ENCODE results near the gene EFEMP2. TPM values are rescaled to one million over a fixed set of nuclear protein-coding genes. Genes with fewer than 3 reads are reported as not detected.

The EFEMP2 gene
- total RNA-seq, 2 experiments from 2014 or later, result 7.2 to 7.6 TPM

DNA sequence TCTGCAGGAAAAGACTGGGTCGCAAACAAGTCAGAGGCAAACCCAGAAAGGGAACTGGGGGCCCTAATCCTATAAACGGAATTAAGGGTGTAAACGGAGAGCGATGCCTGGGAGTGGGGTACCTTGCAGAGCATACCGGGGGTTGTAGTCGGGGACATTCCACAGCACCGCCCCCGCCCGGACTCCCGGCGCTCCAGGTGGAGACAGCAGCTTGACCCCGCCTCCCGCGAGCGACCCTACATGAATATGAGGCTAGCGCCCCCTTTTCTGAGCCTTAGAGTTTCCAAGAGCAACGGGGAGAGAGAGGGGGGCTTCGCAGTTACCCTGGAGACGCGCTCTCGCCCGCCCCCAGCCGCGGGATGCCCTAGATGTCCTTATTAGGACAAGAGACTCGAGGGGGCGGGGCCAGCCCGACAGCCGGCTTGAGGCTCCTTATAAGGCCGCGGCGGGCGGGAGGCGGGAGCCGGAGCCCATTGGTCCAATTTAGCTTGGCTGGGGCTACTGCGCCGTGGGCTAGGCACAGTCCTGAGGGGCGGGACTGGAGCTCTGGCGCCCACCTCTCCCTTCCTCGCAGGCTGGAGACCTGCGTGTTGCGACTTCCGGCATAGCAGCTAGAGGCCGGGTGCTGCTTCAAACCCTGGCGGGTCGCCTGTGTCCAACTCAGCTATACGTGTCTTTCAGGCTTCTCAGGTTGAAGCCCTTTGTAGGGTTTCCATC is 13.3 kb downstream of the EFEMP2 start:
- CTCF ChIA-PET (ENCODE audit: unreplicated experiment), result interaction anchor here (0.7 to 2.0 kb wide), 6 partner anchors 11 to 34 kb away, joined by 3 to 17 read pairs (median 4); partner anchors contain the start of genes CCDC85B and FIBP

DNA sequence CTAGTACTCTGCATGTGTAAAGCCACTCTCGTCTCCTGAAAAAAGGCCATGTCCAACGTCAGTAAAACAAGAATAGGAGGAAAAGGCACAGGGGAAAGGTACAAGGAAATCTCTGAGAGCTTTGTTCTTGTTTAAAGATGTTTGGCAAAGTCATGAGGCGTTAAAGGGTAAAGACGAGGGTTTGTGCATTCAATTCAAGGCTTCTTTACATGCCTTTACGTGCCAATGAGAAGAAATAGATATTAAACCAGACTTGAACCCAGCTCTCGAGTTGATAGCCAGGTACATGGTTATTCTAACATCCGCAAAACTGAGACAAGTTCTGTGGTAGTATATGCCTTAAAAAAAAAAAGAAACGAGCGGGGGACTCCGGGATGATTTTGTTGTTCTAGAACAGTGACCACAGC is 13.9 kb downstream of the EFEMP2 start:
- Histone ChIP-seq H3K36me3 (ENCODE audit: insufficient read depth, low read length) (peaks cover 61% of the 10 kb centered on the region), H4K20me1 (ENCODE audit: insufficient read depth, low read length) (peaks cover 20% of the 10 kb centered on the region), H3K4me2 (ENCODE audit: low read length) (peak overlapping the region; percentile 93), H3K4me1 (ENCODE audit: insufficient read depth, low read length, poor library complexity, severe bottlenecking) (peaks cover 31% of the 10 kb centered on the region), H3K79me2 (ENCODE audit: insufficient read depth, low read depth, low read length) (peaks cover 50% of the 10 kb centered on the region), H3K9me2 (ENCODE audit: insufficient read depth, low read length) (no peaks in the 10 kb centered on the region), H3K9me3 (ENCODE audit: low read length) (no peaks in the 10 kb centered on the region), H3K27ac (ENCODE audit: low read depth, low read length, poor library complexity, severe bottlenecking) (peak overlapping the region; percentile 93), H2AFZ (ENCODE audit: low read length) (peak overlapping the region; percentile 73), H3K4me3 (ENCODE audit: low read depth, low read length, poor library complexity, severe bottlenecking) (peak overlapping the region; percentile 99)
- peak; percentile 30 for DNase-seq (ENCODE audit: low spot score)
- ChIA-PET CTCF (ENCODE audit: unreplicated experiment) (interaction anchor here (1.0 to 2.0 kb wide), 2 partner anchors 15 to 29 kb away, joined by 5 to 24 read pairs; partner anchors contain the start of gene FIBP), POLR2A (interaction anchor here (0.6 to 3.9 kb wide), 8 partner anchors 10 to 397 kb away, joined by 3 to 59 read pairs (median 4); partner anchors contain the start of genes CCDC85B and FIBP)
- TF ChIP-seq, protein P1, sequence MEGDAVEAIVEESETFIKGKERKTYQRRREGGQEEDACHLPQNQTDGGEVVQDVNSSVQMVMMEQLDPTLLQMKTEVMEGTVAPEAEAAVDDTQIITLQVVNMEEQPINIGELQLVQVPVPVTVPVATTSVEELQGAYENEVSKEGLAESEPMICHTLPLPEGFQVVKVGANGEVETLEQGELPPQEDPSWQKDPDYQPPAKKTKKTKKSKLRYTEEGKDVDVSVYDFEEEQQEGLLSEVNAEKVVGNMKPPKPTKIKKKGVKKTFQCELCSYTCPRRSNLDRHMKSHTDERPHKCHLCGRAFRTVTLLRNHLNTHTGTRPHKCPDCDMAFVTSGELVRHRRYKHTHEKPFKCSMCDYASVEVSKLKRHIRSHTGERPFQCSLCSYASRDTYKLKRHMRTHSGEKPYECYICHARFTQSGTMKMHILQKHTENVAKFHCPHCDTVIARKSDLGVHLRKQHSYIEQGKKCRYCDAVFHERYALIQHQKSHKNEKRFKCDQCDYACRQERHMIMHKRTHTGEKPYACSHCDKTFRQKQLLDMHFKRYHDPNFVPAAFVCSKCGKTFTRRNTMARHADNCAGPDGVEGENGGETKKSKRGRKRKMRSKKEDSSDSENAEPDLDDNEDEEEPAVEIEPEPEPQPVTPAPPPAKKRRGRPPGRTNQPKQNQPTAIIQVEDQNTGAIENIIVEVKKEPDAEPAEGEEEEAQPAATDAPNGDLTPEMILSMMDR (conservative IDR thresholded peaks at IDR 0.05; ENCODE audit: low read length), result no peak
- no peak for TF ChIP-seq EZH2phosphoT487 (IDR thresholded peaks at IDR 0.05; ENCODE audit: borderline replicate concordance, low read depth, low read length)
- BruUV-seq (replicated peaks), result no TSS peak
- intact Hi-C loops (cut with micrococcal nuclease; ENCODE audit: unreplicated experiment), result loop anchor here (1.0 to 5.0 kb wide), 9 partner anchors 30 to 409 kb away; partner anchors contain the start of genes BANF1, C11orf68, DRAP1 and EIF1AD

More for the DNA sequence above, 13.3 kb downstream of the EFEMP2 start:
- Histone ChIP-seq H3K4me1 (ENCODE audit: insufficient read depth, low read length, poor library complexity, severe bottlenecking) (peaks cover 31% of the 10 kb centered on the region), H3K27ac (ENCODE audit: low read depth, low read length, poor library complexity, severe bottlenecking) (peak overlapping the region; percentile 93), H3K36me3 (ENCODE audit: insufficient read depth, low read length) (peaks cover 61% of the 10 kb centered on the region), H4K20me1 (ENCODE audit: insufficient read depth, low read length) (peaks cover 20% of the 10 kb centered on the region), H3K9me2 (ENCODE audit: insufficient read depth, low read length) (no peaks in the 10 kb centered on the region), H3K4me3 (ENCODE audit: low read depth, low read length, poor library complexity, severe bottlenecking) (peak overlapping the region; percentile 99), H3K4me2 (ENCODE audit: low read length) (peak overlapping the region; percentile 96), H3K79me2 (ENCODE audit: insufficient read depth, low read depth, low read length) (peaks cover 49% of the 10 kb centered on the region), H3K9me3 (ENCODE audit: low read length) (no peaks in the 10 kb centered on the region), H2AFZ (ENCODE audit: low read length) (peak overlapping the region; percentile 73)
- TF ChIP-seq, protein P1 (conservative IDR thresholded peaks at IDR 0.05; ENCODE audit: low read length), result 0 out of 2 replicates have a peak, but pooled peaks have one; percentile 26
- TF ChIP-seq EZH2phosphoT487 (IDR thresholded peaks at IDR 0.05; ENCODE audit: borderline replicate concordance, low read depth, low read length), result no peak
- DNase-seq (ENCODE audit: low spot score), result peak; percentile 99
- POLR2A ChIA-PET, result interaction anchor here (0.6 to 3.9 kb wide), 11 partner anchors 13 to 396 kb away, joined by 3 to 59 read pairs (median 3); partner anchors contain the start of genes CCDC85B, FIBP and PCNX3
- intact Hi-C loops (cut with micrococcal nuclease; ENCODE audit: unreplicated experiment), result loop anchor here (1.0 to 5.0 kb wide), 7 partner anchors 29 to 408 kb away; partner anchors contain the start of genes BANF1, C11orf68, DRAP1 and EIF1AD
- no TSS peak for BruUV-seq (replicated peaks)
